Loucy (cell line): ENCODE measurements around the gene RPS6KB2.
"Not testable (repeated sequence)": the region's sequence is repeated elsewhere in the genome, so short reads cannot be mapped to it uniquely, and the experiment has no call there.

ENCODE experiments used
- H2AFZ ChIP-seq: fragments of 200-600 bp; sonication (generic); 2 replicates; pipeline ENCODE4 v1.6.0; 2016; ENCODE audit warnings: antibody characterized with exemption, mild to moderate bottlenecking, low read length, moderate library complexity
- H3F3A ChIP-seq: fragments of 200-600 bp; 2 replicates; pipeline ENCODE4 v1.6.0; 2016; ENCODE audit warnings: antibody characterized with exemption, low read depth, mild to moderate bottlenecking
- H3K27me3 ChIP-seq: fragments of 200-600 bp; sonication (generic); 2 replicates; pipeline ENCODE4 v1.6.1; 2014; ENCODE audit warnings: low read length, mild to moderate bottlenecking; ENCODE audit not compliant: insufficient read depth, poor library complexity, severe bottlenecking
- H3K36me3 ChIP-seq: fragments of 200-600 bp; sonication (generic); 2 replicates; pipeline ENCODE4 v1.6.1; 2016; ENCODE audit warnings: low read length; ENCODE audit not compliant: insufficient read depth
- H3K4me1 ChIP-seq: fragments of 200-600 bp; sonication (generic); 2 replicates; pipeline ENCODE4 v1.5.1; 2014; ENCODE audit warnings: low read length, mild to moderate bottlenecking; ENCODE audit not compliant: insufficient read depth, poor library complexity, severe bottlenecking
- H3K4me2 ChIP-seq: fragments of 200-600 bp; sonication (generic); 2 replicates; pipeline ENCODE4 v1.6.0; 2014; ENCODE audit warnings: antibody characterized with exemption, low read length, low read depth, mild to moderate bottlenecking; ENCODE audit not compliant: poor library complexity, severe bottlenecking
- H3K4me3 ChIP-seq: fragments of 200-600 bp; sonication (generic); 2 replicates; pipeline ENCODE4 v1.5.1; 2014; ENCODE audit warnings: low read length, mild to moderate bottlenecking, mixed read lengths; ENCODE audit not compliant: poor library complexity, severe bottlenecking
- H3K79me2 ChIP-seq: fragments of 200-600 bp; sonication (generic); 2 replicates; pipeline ENCODE4 v1.6.1; 2014; ENCODE audit warnings: low read length; ENCODE audit not compliant: insufficient read depth
- H3K9ac ChIP-seq: fragments of 200-600 bp; sonication (generic); 2 replicates; pipeline ENCODE4 v1.6.0; 2014; ENCODE audit warnings: mild to moderate bottlenecking, low read depth, low read length, moderate library complexity; ENCODE audit not compliant: poor library complexity, severe bottlenecking
- H3K9me2 ChIP-seq: fragments of 200-600 bp; sonication (generic); replicated peaks from 2 replicates; pipeline ENCODE4 v1.6.1; 2016; ENCODE audit warnings: low read depth, low read length, mixed read lengths
- H3K9me3 ChIP-seq: fragments of 200-600 bp; sonication (generic); 2 replicates; pipeline ENCODE4 v1.6.1; 2014; ENCODE audit warnings: mild to moderate bottlenecking, antibody characterized with exemption, low read length, low read depth; ENCODE audit not compliant: insufficient read depth
- H4K20me1 ChIP-seq: fragments of 200-600 bp; sonication (generic); 2 replicates; pipeline ENCODE4 v1.6.0; 2014; ENCODE audit warnings: antibody characterized with exemption, low read length, mild to moderate bottlenecking; ENCODE audit not compliant: insufficient read depth, poor library complexity, severe bottlenecking
- CTCF ChIP-seq: fragments of 200-600 bp; sonication (generic); conservative IDR thresholded peaks from 2 replicates; pipeline ENCODE4 v1.5.1; 2014; ENCODE audit warnings: mild to moderate bottlenecking, antibody characterized with exemption, low read length
- EZH2phosphoT487 ChIP-seq: fragments of 200-600 bp; IDR thresholded peaks from 2 replicates; pipeline ENCODE4 v1.6.1; 2018; ENCODE audit warnings: antibody characterized with exemption, mild to moderate bottlenecking, moderate library complexity, borderline replicate concordance

RPS6KB2 gene

DNA sequence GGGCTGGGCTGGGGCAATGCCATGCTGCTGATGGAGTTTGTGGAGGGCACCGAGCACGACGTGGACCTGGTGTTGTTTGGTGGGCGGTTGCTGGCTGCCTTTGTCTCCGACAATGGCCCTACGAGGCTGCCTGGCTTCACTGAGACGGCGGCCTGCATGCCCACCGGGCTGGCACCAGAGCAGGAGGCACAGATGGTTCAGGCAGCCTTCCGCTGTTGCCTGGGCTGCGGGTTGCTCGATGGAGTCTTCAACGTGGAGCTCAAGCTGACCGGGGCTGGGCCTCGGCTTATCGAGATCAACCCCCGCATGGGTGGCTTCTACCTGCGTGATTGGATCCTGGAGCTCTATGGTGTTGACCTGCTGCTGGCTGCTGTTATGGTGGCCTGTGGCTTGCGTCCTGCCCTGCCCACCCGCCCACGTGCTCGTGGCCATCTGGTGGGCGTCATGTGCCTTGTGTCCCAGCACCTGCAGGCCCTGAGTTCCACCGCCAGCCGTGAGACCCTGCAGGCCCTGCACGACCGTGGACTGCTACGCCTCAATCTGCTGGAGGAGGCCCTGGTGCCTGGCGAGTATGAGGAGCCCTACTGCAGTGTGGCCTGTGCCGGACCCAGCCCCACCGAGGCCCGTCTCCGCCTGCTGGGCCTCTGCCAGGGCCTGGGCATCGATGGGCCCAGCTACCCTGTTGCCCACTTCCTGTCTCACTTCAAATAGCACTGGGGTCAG, 4.2 kb upstream of the RPS6KB2 start:
- H2AFZ ChIP-seq = no peak overlapping the region
- no peak overlapping the region for H3K4me2 ChIP-seq
- H3K9ac ChIP-seq = peak overlapping the region; percentile 31
- peaks cover 4% of the 10 kb centered on the region; the same call in 1 of the 2 replicates for H3F3A ChIP-seq
- peaks cover 21% of the 10 kb centered on the region; the same call in 1 of the 2 replicates for H3K79me2 ChIP-seq
- no peaks in the 10 kb centered on the region for H3K9me3 ChIP-seq
- no peaks in the 10 kb centered on the region for H4K20me1 ChIP-seq
- peaks cover 38% of the 10 kb centered on the region for H3K4me1 ChIP-seq
- no peaks in the 10 kb centered on the region for H3K36me3 ChIP-seq
- TF ChIP-seq CTCF (no peak), EZH2phosphoT487 (no peak)
- H3K9me2 ChIP-seq = no peaks in the 10 kb centered on the region
- no peak overlapping the region for H3K4me3 ChIP-seq
- no peaks in the 10 kb centered on the region for H3K27me3 ChIP-seq

- H3F3A ChIP-seq, H3K9me2 ChIP-seq, H3K27me3 ChIP-seq, H3K36me3 ChIP-seq, H3K9me3 ChIP-seq, H2AFZ ChIP-seq: not testable (repeated sequence)
- Histone ChIP-seq H3K9ac (peak overlapping the region; percentile 85), H3K4me2 (peak overlapping the region; percentile 78), H4K20me1 (peaks cover 15% of the 10 kb centered on the region), H3K79me2 (peaks cover 36% of the 10 kb centered on the region), H3K4me3 (peak overlapping the region; percentile 79), H3K4me1 (peaks cover 31% of the 10 kb centered on the region)
These were observed 882 bp upstream of the RPS6KB2 start for GRCh38 chr11:67427364-67427859.

- Histone ChIP-seq H4K20me1 (peaks cover 33% of the 10 kb centered on the region), H3F3A (peaks cover 5% of the 10 kb centered on the region; the same call in 1 of the 2 replicates), H3K27me3 (no peaks in the 10 kb centered on the region), H3K9me3 (no peaks in the 10 kb centered on the region), H3K4me1 (peaks cover 37% of the 10 kb centered on the region), H3K9me2 (no peaks in the 10 kb centered on the region), H3K4me2 (peak overlapping the region; percentile 97), H3K79me2 (peaks cover 53% of the 10 kb centered on the region), H3K9ac (peak overlapping the region; percentile 85), H3K36me3 (peaks cover 3% of the 10 kb centered on the region; the same call in 1 of the 2 replicates), H2AFZ (no peak overlapping the region), H3K4me3 (peak overlapping the region; percentile 79)
- no peak for TF ChIP-seq CTCF
- TF ChIP-seq EZH2phosphoT487 = no peak
These were observed 859 bp downstream of the RPS6KB2 start for GRCh38 chr11:67429038-67429668.
